ENCODE data around the gene MGLL.

DNA sequence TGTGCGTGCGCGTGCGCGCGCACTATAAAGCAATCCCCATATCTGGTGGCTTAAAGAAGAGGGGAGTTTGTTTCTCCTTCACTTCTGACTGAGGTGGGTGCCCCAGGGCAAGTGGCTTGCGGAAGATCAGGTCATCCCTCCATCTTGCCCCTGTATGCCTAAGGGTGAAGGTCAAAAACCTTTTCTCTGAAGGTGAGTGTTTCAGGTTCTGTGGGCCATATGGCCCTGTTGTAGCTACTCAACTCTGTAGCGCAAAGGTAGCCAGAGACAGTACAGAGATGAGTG is 144.1 kb downstream of the MGLL start:
- TF ChIP-seq CTCF (IDR thresholded peaks at IDR 0.05) (no peak), MAX (CRISPR knock-in tag; IDR thresholded peaks at IDR 0.05) (no peak), ZNF263 (CRISPR knock-in tag; IDR thresholded peaks at IDR 0.05; ENCODE audit: low read depth) (no peak), ESRRA (CRISPR knock-in tag; IDR thresholded peaks at IDR 0.05; ENCODE audit: borderline replicate concordance) (no peak), USF1 (CRISPR knock-in tag; IDR thresholded peaks at IDR 0.05) (no peak), ARID4B (CRISPR knock-in tag; IDR thresholded peaks at IDR 0.05; ENCODE audit: borderline replicate concordance) (no peak), SP1 (CRISPR knock-in tag; conservative IDR thresholded peaks at IDR 0.05) (no peak), NR3C1 (CRISPR knock-in tag; conservative IDR thresholded peaks at IDR 0.05; ENCODE audit: low read depth) (no peak), PRRX2 (CRISPR knock-in tag; IDR thresholded peaks at IDR 0.05) (no peak), NR2C2 (CRISPR knock-in tag; IDR thresholded peaks at IDR 0.05) (no peak), CREM (CRISPR knock-in tag; IDR thresholded peaks at IDR 0.05) (no peak)
- TF ChIP-seq, protein P1, sequence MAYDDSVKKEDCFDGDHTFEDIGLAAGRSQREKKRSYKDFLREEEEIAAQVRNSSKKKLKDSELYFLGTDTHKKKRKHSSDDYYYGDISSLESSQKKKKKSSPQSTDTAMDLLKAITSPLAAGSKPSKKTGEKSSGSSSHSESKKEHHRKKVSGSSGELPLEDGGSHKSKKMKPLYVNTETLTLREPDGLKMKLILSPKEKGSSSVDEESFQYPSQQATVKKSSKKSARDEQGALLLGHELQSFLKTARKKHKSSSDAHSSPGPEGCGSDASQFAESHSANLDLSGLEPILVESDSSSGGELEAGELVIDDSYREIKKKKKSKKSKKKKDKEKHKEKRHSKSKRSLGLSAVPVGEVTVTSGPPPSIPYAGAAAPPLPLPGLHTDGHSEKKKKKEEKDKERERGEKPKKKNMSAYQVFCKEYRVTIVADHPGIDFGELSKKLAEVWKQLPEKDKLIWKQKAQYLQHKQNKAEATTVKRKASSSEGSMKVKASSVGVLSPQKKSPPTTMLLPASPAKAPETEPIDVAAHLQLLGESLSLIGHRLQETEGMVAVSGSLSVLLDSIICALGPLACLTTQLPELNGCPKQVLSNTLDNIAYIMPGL (CRISPR knock-in tag; IDR thresholded peaks at IDR 0.05) = no peak
- TF ChIP-seq, protein P2, sequence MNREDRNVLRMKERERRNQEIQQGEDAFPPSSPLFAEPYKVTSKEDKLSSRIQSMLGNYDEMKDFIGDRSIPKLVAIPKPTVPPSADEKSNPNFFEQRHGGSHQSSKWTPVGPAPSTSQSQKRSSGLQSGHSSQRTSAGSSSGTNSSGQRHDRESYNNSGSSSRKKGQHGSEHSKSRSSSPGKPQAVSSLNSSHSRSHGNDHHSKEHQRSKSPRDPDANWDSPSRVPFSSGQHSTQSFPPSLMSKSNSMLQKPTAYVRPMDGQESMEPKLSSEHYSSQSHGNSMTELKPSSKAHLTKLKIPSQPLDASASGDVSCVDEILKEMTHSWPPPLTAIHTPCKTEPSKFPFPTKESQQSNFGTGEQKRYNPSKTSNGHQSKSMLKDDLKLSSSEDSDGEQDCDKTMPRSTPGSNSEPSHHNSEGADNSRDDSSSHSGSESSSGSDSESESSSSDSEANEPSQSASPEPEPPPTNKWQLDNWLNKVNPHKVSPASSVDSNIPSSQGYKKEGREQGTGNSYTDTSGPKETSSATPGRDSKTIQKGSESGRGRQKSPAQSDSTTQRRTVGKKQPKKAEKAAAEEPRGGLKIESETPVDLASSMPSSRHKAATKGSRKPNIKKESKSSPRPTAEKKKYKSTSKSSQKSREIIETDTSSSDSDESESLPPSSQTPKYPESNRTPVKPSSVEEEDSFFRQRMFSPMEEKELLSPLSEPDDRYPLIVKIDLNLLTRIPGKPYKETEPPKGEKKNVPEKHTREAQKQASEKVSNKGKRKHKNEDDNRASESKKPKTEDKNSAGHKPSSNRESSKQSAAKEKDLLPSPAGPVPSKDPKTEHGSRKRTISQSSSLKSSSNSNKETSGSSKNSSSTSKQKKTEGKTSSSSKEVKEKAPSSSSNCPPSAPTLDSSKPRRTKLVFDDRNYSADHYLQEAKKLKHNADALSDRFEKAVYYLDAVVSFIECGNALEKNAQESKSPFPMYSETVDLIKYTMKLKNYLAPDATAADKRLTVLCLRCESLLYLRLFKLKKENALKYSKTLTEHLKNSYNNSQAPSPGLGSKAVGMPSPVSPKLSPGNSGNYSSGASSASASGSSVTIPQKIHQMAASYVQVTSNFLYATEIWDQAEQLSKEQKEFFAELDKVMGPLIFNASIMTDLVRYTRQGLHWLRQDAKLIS (CRISPR knock-in tag; IDR thresholded peaks at IDR 0.05; ENCODE audit: borderline replicate concordance) = no peak
- TF ChIP-seq, protein P3, sequence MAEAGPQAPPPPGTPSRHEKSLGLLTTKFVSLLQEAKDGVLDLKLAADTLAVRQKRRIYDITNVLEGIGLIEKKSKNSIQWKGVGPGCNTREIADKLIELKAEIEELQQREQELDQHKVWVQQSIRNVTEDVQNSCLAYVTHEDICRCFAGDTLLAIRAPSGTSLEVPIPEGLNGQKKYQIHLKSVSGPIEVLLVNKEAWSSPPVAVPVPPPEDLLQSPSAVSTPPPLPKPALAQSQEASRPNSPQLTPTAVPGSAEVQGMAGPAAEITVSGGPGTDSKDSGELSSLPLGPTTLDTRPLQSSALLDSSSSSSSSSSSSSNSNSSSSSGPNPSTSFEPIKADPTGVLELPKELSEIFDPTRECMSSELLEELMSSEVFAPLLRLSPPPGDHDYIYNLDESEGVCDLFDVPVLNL (CRISPR knock-in tag; IDR thresholded peaks at IDR 0.05; ENCODE audit: borderline replicate concordance, low read depth) = no peak
